Measurements from ENCODE around the gene MTCP1. TPM values are rescaled to one million over a fixed set of nuclear protein-coding genes. Genes with fewer than 3 reads are reported as not detected.

Gene MTCP1, protein sequence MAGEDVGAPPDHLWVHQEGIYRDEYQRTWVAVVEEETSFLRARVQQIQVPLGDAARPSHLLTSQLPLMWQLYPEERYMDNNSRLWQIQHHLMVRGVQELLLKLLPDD
- polyA plus RNA-seq (2011; rRNA removed) (1.2 and 5.4 TPM in 2 replicates), polyA minus RNA-seq (2011; rRNA and poly(A)+ RNA removed) (0.81 and 1.7 TPM in 2 replicates)

DNA sequence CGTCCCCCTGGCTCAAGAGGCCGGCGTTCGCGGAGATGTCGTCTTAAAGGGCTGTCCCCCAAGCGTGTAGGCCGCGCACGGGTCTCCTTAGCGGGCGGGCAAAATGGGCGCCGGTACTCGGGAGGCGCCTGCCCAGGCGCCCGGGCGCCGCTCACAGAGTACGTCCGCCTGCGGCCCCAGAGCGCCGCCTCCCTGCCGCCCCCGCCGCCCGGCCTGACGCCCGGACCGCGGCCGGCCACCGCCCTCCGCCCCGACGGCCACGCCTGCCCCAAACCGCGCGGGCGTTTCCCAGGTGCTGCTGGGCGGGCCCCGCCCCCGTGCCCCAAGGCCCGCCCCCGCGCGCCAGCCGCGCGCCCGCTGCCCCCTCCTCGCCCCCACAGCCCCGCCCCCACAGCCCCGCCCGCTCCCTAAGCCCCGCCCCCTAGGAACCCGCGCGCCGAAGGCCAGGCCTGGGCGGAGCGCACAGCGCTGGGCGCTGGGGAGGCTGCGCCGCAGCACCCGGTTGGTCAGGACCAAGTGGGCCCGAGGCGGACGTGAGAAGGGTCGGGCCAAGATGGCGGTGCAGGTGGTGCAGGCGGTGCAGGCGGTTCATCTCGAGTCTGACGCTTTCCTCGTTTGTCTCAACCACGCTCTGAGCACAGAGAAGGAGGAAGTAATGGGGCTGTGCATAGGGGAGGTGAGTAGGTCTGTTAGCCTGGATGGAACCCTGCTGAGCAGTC is at the start of gene MTCP1, which contains the start of the genes BRCC3 and CMC4:
Gene MTCP1, minus strand, starts transcription at position 162 of the 719 bp plus-strand sequence. CDS start 5,126 bp downstream, outside the sequence.
Gene BRCC3, plus strand, starts transcription at position 534 of the 719 bp plus-strand sequence. Its CDS starts 20 bp downstream, at position 554.
Gene CMC4, minus strand, starts transcription at position 162 of the 719 bp plus-strand sequence. CDS start 7,113 bp downstream, outside the sequence.
- Histone ChIP-seq H3K4me3 (ENCODE audit: low read depth, low read length) (peak within 1 kb of the TSS; percentile 71), H3K36me3 (ENCODE audit: control insufficient read depth, insufficient read depth, low read length) (no peaks in the 10 kb centered on the region), H3K27me3 (ENCODE audit: control insufficient read depth, insufficient read depth, low read length) (no peaks in the 10 kb centered on the region)
- ChIA-PET POLR2A (no interaction called here), CTCF (interaction anchor here (1.2 kb wide), 1 partner anchor 23 kb away, joined by 4 read pairs; no protein-coding TSS in a partner anchor)
- no peak for DNase-seq (ENCODE audit: low read depth)
- TF ChIP-seq, protein P1, sequence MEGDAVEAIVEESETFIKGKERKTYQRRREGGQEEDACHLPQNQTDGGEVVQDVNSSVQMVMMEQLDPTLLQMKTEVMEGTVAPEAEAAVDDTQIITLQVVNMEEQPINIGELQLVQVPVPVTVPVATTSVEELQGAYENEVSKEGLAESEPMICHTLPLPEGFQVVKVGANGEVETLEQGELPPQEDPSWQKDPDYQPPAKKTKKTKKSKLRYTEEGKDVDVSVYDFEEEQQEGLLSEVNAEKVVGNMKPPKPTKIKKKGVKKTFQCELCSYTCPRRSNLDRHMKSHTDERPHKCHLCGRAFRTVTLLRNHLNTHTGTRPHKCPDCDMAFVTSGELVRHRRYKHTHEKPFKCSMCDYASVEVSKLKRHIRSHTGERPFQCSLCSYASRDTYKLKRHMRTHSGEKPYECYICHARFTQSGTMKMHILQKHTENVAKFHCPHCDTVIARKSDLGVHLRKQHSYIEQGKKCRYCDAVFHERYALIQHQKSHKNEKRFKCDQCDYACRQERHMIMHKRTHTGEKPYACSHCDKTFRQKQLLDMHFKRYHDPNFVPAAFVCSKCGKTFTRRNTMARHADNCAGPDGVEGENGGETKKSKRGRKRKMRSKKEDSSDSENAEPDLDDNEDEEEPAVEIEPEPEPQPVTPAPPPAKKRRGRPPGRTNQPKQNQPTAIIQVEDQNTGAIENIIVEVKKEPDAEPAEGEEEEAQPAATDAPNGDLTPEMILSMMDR (IDR thresholded peaks at IDR 0.05; ENCODE audit: insufficient read depth, low read depth, low read length) = no peak

DNA sequence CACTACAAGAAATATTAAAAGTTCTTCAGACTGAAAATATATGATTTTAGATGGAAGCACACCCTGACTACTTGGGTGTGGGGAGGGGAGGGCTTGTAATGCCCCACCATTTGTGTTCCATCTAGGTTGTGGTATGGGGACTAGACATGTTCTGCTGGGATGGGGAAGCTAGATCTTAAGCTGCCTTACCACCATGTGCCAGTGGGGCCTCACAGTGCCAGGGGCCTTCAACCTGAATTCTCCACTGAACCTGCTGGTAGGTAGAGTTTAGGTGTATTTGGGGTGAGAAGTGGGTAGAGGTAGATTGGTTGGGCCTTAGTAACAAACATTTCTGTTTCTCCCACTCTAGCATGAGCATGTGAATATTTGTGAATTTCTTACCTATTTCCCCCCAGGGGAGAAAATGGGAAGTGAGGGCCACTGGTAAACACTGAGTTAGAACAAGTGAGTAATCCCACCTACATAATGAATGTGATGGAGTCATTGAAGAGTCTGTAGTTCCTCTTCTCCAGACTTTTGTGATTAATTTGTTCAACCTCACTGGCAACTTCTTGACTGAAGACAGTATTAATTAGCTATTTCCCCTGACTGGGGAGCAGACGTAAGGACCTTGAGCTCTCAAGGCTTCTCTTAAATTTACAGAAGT is 44.4 kb upstream of the MTCP1 start:
- H3K4me3 ChIP-seq (ENCODE audit: low read depth, low read length) = no peak overlapping the region
- CTCF ChIA-PET = interaction anchor here (0.9 kb wide), 1 partner anchor 20 kb away, joined by 3 read pairs; no protein-coding TSS in a partner anchor

DNA sequence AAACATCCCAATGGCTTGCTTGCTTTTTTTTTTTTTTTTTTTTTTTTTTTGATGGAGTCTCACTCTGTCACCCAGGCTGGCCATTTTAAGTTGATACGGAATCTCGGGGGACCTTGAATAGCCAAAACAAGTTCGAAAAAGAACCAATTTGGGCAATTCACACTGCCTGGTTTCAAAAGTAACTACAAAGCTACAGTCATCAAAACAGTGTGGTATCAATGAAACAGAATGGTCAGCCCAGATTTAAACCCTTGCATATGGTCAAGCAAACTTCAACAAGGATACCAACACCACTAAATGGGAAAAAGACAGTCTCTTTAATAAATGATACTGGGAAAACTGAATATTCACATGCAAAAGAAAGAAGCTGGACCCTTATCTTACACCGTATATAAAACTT is 42.2 kb upstream of the MTCP1 start:
- Histone ChIP-seq H3K27me3 (ENCODE audit: control insufficient read depth, insufficient read depth, low read length) (no peaks in the 10 kb centered on the region), H3K36me3 (ENCODE audit: control insufficient read depth, insufficient read depth, low read length) (no peaks in the 10 kb centered on the region), H3K4me3 (ENCODE audit: low read depth, low read length) (no peak overlapping the region)
- POLR2A ChIA-PET = no interaction called here
- CTCF ChIA-PET = no interaction called here
- TF ChIP-seq, protein P1 (IDR thresholded peaks at IDR 0.05; ENCODE audit: insufficient read depth, low read depth, low read length) = no peak
- no peak for DNase-seq (ENCODE audit: low read depth)

More for the DNA sequence above, 44.4 kb upstream of the MTCP1 start:
- Histone ChIP-seq H3K27me3 (ENCODE audit: control insufficient read depth, insufficient read depth, low read length) (no peaks in the 10 kb centered on the region), H3K36me3 (ENCODE audit: control insufficient read depth, insufficient read depth, low read length) (no peaks in the 10 kb centered on the region)
- TF ChIP-seq, protein P1 (IDR thresholded peaks at IDR 0.05; ENCODE audit: insufficient read depth, low read depth, low read length) = no peak
- DNase-seq (ENCODE audit: low read depth) = no peak
- POLR2A ChIA-PET = no interaction called here

DNA sequence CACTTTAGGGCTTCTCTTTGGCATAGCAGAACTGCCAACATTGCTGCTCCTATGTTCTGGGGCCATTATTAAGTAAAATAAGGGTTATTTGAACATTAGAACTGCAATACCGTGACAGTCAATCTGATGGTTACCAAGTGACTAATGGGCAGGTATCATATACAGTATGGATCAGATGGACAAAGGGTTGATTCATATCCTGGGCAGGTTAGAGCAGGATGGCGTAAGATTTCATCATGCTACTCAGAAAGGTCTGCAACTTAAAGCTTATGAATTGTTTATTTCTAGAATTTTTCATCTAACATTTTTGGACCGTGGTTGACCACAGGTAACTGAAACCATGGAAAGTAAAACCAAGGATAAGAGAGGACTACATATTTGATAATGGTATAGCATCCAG is 41.2 kb upstream of the MTCP1 start:
- H3K4me3 ChIP-seq (ENCODE audit: low read depth, low read length) = no peak overlapping the region
- TF ChIP-seq, protein P1 (IDR thresholded peaks at IDR 0.05; ENCODE audit: insufficient read depth, low read depth, low read length) = no peak
- no peak for DNase-seq (ENCODE audit: low read depth)

DNA sequence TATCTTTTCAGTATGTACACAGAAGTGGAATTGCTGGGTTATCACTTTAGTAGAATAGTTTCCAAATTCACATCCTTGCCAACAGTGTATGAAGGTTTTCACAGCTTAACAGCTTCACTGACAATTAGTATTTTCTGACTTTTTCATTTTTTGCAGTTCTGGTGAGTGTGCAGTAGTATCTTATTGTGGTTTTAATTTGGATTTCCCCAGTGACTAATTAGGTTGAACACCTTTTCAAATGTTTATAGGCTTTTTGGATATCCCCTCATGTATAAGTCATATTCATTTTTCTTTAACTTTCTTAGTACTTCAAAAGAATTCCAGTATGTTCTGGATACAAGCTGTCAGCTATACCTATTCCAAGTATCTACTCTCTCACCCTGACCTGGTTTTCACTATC is 37.5 kb upstream of the MTCP1 start:
- TF ChIP-seq, protein P1 (IDR thresholded peaks at IDR 0.05; ENCODE audit: insufficient read depth, low read depth, low read length) = no peak
- POLR2A ChIA-PET = no interaction called here
- Histone ChIP-seq H3K27me3 (ENCODE audit: control insufficient read depth, insufficient read depth, low read length) (no peaks in the 10 kb centered on the region), H3K4me3 (ENCODE audit: low read depth, low read length) (no peak overlapping the region), H3K36me3 (ENCODE audit: control insufficient read depth, insufficient read depth, low read length) (no peaks in the 10 kb centered on the region)
- no peak for DNase-seq (ENCODE audit: low read depth)
- CTCF ChIA-PET = no interaction called here

More for the DNA sequence above, 41.2 kb upstream of the MTCP1 start:
- no peaks in the 10 kb centered on the region for H3K36me3 ChIP-seq (ENCODE audit: control insufficient read depth, insufficient read depth, low read length)
- ChIA-PET CTCF (no interaction called here), POLR2A (no interaction called here)
- no peaks in the 10 kb centered on the region for H3K27me3 ChIP-seq (ENCODE audit: control insufficient read depth, insufficient read depth, low read length)

Data from BJ (cell line).